Thymus (tissue), 11 donors: Measurements from ENCODE around the gene WNT2B. TPM values are rescaled to one million over a fixed set of nuclear protein-coding genes. Genes with fewer than 3 reads are reported as not detected.

Source experiments
- DNase-seq, 9 donors: peaks; one replicate each; pipeline ENCODE4 v3.0.0-alpha.2; 2013; ENCODE audit warnings: low spot score in 9 of 9, low read depth in 6 of 9, missing footprints in 1 of 9
- H3K27ac ChIP-seq, 2 donors: one replicate each; pipeline ENCODE4 v1.5.1; 2013; ENCODE audit warnings: control low read depth in 1 of 2, low read depth in 1 of 2, low read length in 1 of 2, mild to moderate bottlenecking in 1 of 2, moderate library complexity in 1 of 2
- H3K27me3 ChIP-seq, 2 donors: one replicate each; pipeline ENCODE4 v1.5.1; 2013; ENCODE audit warnings: low read length in 1 of 2; ENCODE audit not compliant: control insufficient read depth in 2 of 2, insufficient read depth in 1 of 2
- H3K36me3 ChIP-seq, 2 donors: one replicate each; pipeline ENCODE4 v1.5.1; 2013; ENCODE audit warnings: low read length in 1 of 2, mild to moderate bottlenecking in 1 of 2, moderate library complexity in 1 of 2; ENCODE audit not compliant: control insufficient read depth in 2 of 2, insufficient read depth in 2 of 2
- H3K4me1 ChIP-seq, 2 donors: one replicate each; pipeline ENCODE4 v1.5.1; 2013; ENCODE audit warnings: low read length in 2 of 2; ENCODE audit not compliant: control insufficient read depth in 2 of 2, insufficient read depth in 2 of 2
- H3K4me3 ChIP-seq, 2 donors: one replicate each; pipeline ENCODE4 v1.5.1; 2013; ENCODE audit warnings: low read length in 2 of 2, control low read depth in 1 of 2, mild to moderate bottlenecking in 1 of 2
- H3K9me3 ChIP-seq, 2 donors: one replicate each; pipeline ENCODE4 v1.5.1; 2013; ENCODE audit warnings: low read length in 1 of 2, mild to moderate bottlenecking in 1 of 2; ENCODE audit not compliant: control insufficient read depth in 2 of 2, insufficient read depth in 1 of 2
- WGBS: extraction: QIAGEN DNeasy Blood & Tissue Kit; methylation state at CpG from one replicate; pipeline ENCODE4 v1.1.7; 2013; 5-methylcytosine and 5-hydroxymethylcytosine counted together
- polyA plus RNA-seq: library from polyadenylated mRNA; stranded (reverse); fragments of 200-250 nt; gene quantifications from one replicate; pipeline ENCODE4 v1.2.3, GENCODE V29; 2013
- total RNA-seq: library from RNA; stranded (reverse); fragments of 120-200 nt; gene quantifications from one replicate; pipeline ENCODE4 v1.2.4, GENCODE V29; 2013
- donor health status: healthy.

WNT2B gene
- total and polyA plus RNA-seq, 2 donors: 0.42 to 0.64 TPM

- Histone ChIP-seq H3K27me3 (peaks cover 39 to 80% of the 10 kb centered on the region in 2 donors), H3K4me3 (peak overlapping the region in 1 of 2 donors; percentile 47), H3K36me3 (no peaks in the 10 kb centered on the region), H3K27ac (no peak overlapping the region), H3K4me1 (peaks cover 0 to 6% of the 10 kb centered on the region in 2 donors), H3K9me3 (no peaks in the 10 kb centered on the region)
- 2% methylated on average over 65 of the region's 65 CpGs for WGBS
- DNase-seq: peak in 4 of 9 donors; percentile 34 to 58 (median 45)
These were observed 6.7 kb upstream of the WNT2B start for GRCh38 chr1:112501810-112502641.

GRCh38 chr1:112502826-112503225 lies 5.9 kb upstream of the WNT2B start:
- DNase-seq: no peak
- H3K4me1 ChIP-seq: peaks cover 2 to 10% of the 10 kb centered on the region in 2 donors
- no peaks in the 10 kb centered on the region for H3K36me3 ChIP-seq
- WGBS: 78% methylated on average over 2 of the region's 2 CpGs
- H3K27ac ChIP-seq: no peak overlapping the region
- peaks cover 45 to 86% of the 10 kb centered on the region in 2 donors for H3K27me3 ChIP-seq
- no peaks in the 10 kb centered on the region for H3K9me3 ChIP-seq
- H3K4me3 ChIP-seq: no peak overlapping the region

- DNase-seq: no peak
- Histone ChIP-seq H3K27me3 (peaks cover 58 to 93% of the 10 kb centered on the region in 2 donors), H3K27ac (no peak overlapping the region)
These were observed 4.6 kb upstream of the WNT2B start for GRCh38 chr1:112504001-112504660.

GRCh38 chr1:112504661-112505399 lies 3.9 kb upstream of the WNT2B start:
- Histone ChIP-seq H3K27me3 (peaks cover 62 to 99% of the 10 kb centered on the region in 2 donors), H3K4me1 (peaks cover 9 to 19% of the 10 kb centered on the region in 2 donors), H3K4me3 (no peak overlapping the region), H3K27ac (no peak overlapping the region), H3K9me3 (no peaks in the 10 kb centered on the region), H3K36me3 (no peaks in the 10 kb centered on the region)
- 81% methylated on average over 6 of the region's 6 CpGs for WGBS
- no peak for DNase-seq

More at GRCh38 chr1:112504001-112504660, 4.6 kb upstream of the WNT2B start:
- no peaks in the 10 kb centered on the region for H3K36me3 ChIP-seq
- peaks cover 9 to 19% of the 10 kb centered on the region in 2 donors for H3K4me1 ChIP-seq
- no peaks in the 10 kb centered on the region for H3K9me3 ChIP-seq
- WGBS: 93% methylated on average over 11 of the region's 11 CpGs
- H3K4me3 ChIP-seq: no peak overlapping the region

- 95% methylated on average over 1 of the region's 1 CpG for WGBS
- Histone ChIP-seq H3K36me3 (no peaks in the 10 kb centered on the region), H3K4me1 (peaks cover 9 to 19% of the 10 kb centered on the region in 2 donors), H3K27ac (no peak overlapping the region), H3K27me3 (peaks cover 68 to 100% of the 10 kb centered on the region in 2 donors), H3K4me3 (no peak overlapping the region), H3K9me3 (no peaks in the 10 kb centered on the region)
- DNase-seq: no peak
These were observed 3.4 kb upstream of the WNT2B start for GRCh38 chr1:112505400-112505785.

- WGBS: 94% methylated on average over 3 of the region's 3 CpGs
- DNase-seq: no peak
- Histone ChIP-seq H3K27ac (no peak overlapping the region), H3K27me3 (peaks cover 67 to 100% of the 10 kb centered on the region in 2 donors), H3K4me3 (no peak overlapping the region), H3K36me3 (no peaks in the 10 kb centered on the region), H3K4me1 (peaks cover 9 to 19% of the 10 kb centered on the region in 2 donors), H3K9me3 (no peaks in the 10 kb centered on the region)
These were observed 2.9 kb upstream of the WNT2B start for GRCh38 chr1:112505878-112506277.

GRCh38 chr1:112506306-112506705 lies 2.5 kb upstream of the WNT2B start:
- no peaks in the 10 kb centered on the region for H3K9me3 ChIP-seq
- no peak overlapping the region for H3K4me3 ChIP-seq
- peaks cover 9 to 19% of the 10 kb centered on the region in 2 donors for H3K4me1 ChIP-seq
- DNase-seq: no peak
- no peak overlapping the region for H3K27ac ChIP-seq
- 94% methylated on average over 2 of the region's 2 CpGs for WGBS
- H3K36me3 ChIP-seq: no peaks in the 10 kb centered on the region
- H3K27me3 ChIP-seq: peaks cover 63 to 100% of the 10 kb centered on the region in 2 donors

- peaks cover 9 to 17% of the 10 kb centered on the region in 2 donors for H3K4me1 ChIP-seq
- no peaks in the 10 kb centered on the region for H3K36me3 ChIP-seq
- H3K9me3 ChIP-seq: no peaks in the 10 kb centered on the region
- no peak overlapping the region for H3K4me3 ChIP-seq
- WGBS: 98% methylated on average over 8 of the region's 8 CpGs
- no peak for DNase-seq
- no peak overlapping the region for H3K27ac ChIP-seq
- H3K27me3 ChIP-seq: peaks cover 58 to 100% of the 10 kb centered on the region in 2 donors
These were observed 2.0 kb upstream of the WNT2B start for GRCh38 chr1:112506731-112507130.
